ENCODE measurements around the gene RBM47.

RBM47 gene

DNA sequence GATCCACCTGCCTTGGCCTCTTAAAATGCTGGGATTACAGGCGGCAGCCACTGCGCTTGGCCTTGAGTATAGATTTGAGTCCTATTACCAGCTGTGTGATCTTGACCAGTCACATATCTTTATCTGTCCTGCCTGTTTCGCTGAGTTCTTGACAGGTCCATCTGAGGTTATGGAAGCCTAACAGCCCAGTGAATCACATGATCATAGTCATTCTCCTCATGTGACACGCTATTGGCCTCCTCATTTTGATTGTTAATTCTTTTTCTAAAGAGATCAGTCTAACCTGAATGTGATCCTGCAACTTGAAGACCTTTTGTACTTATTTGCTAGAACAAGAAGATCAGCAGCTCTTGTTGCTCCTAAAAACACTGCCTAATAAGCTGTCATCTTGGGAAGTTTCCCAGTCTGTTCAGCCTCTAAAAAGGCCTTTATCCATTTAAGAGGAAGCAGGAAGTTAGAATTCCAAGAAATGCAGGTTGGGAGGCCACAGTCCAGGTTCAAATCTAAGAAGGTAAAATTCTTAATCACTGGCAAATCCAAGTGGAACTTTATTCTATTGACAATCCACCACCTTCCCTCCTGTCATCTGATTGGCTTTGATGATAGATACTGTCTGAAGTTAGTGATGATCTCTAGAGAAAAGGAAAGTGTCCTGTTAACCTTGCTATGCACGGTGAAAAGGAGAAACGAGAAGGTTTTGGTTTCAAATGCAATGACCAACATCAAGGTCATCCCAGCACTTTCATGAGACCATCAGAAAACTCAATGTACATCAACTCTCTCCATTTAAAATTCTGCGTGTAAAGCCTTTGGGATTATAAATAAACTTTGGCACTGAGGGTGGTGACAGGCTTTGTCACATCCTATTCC, 207.6 kb downstream of the RBM47 start:
- no peak overlapping the region for H3K4me3 ChIP-seq (ENCODE audit: low read length)
- DNase-seq (ENCODE audit: low read depth): no peak
- TF ChIP-seq, protein P1, sequence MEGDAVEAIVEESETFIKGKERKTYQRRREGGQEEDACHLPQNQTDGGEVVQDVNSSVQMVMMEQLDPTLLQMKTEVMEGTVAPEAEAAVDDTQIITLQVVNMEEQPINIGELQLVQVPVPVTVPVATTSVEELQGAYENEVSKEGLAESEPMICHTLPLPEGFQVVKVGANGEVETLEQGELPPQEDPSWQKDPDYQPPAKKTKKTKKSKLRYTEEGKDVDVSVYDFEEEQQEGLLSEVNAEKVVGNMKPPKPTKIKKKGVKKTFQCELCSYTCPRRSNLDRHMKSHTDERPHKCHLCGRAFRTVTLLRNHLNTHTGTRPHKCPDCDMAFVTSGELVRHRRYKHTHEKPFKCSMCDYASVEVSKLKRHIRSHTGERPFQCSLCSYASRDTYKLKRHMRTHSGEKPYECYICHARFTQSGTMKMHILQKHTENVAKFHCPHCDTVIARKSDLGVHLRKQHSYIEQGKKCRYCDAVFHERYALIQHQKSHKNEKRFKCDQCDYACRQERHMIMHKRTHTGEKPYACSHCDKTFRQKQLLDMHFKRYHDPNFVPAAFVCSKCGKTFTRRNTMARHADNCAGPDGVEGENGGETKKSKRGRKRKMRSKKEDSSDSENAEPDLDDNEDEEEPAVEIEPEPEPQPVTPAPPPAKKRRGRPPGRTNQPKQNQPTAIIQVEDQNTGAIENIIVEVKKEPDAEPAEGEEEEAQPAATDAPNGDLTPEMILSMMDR (conservative IDR thresholded peaks at IDR 0.05; ENCODE audit: low read length): no peak

DNA sequence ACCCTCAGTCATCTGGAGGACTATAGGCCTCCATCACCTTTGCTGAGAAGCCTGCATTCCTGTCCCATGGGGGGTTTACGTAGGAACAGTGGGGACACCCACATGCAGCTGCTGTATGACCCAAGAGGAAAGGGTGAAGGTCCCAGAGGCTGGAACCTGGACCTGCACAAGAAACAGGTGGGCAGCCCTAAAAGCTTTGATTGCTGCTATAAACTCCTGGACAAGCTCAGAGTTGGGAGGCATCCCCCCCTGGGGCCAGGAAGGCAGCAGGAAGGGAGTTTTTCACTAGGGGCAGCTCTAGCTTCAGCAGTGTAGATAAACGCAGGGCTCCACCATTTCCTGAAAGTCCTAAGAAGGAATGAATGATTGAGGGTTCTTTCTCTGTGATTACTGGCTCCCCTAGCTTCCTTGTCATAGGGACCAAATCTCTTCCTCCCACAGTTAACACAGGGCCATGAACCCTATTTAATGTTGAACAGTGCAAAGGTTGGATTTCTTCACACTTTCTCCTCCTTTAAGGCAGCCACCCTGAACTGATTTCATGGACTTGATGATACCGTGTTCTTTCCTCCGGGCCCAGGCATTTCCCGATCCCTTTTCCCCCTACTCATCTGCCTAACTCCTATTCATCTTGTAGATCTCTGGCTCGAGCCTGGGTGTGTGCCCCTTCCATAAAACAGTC, 210.3 kb downstream of the RBM47 start:
- DNase-seq (ENCODE audit: low read depth): no peak
- TF ChIP-seq, protein P1 (conservative IDR thresholded peaks at IDR 0.05; ENCODE audit: low read length): no peak
- H3K4me3 ChIP-seq (ENCODE audit: low read length): no peak overlapping the region

DNA sequence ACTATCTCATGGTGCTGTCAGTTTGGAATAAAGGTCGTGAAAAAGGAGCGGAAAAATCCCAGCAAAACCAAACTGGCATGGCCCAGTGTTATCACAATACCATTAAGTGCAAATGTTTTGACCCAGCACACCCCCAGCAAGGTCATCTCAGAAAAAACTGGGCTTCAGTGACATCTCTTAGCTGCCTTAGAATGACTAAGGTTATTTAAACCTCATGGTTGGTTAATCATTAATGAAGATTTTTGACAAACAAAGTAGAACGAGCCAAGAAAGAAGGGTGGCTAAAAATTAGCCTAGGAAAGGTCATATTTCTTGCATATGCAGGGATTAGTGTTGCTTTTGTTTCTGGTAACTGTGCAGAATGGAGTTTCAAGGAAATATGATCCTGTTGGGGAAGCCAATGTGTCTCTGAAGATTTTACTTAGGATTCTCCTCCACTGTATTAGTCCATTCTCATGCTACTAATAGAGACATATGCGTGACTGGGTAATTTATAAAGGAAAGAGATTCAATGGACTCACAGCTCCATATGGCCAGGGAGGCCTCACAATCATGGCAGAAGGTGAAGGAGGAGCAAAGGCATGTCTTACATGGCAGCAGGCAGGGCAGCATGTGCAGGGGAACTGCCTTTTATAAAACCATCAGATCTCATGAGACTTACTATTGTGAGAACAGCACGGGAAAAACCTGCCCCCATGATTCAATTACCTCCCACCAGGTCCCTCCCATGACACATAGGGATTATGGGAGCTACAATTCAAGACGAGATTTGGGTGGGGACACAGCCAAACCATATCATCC, 211.0 kb downstream of the RBM47 start:
- TF ChIP-seq, protein P1 (conservative IDR thresholded peaks at IDR 0.05; ENCODE audit: low read length): no peak
- H3K4me3 ChIP-seq (ENCODE audit: low read length): no peak overlapping the region
- no peak for DNase-seq (ENCODE audit: low read depth)

DNA sequence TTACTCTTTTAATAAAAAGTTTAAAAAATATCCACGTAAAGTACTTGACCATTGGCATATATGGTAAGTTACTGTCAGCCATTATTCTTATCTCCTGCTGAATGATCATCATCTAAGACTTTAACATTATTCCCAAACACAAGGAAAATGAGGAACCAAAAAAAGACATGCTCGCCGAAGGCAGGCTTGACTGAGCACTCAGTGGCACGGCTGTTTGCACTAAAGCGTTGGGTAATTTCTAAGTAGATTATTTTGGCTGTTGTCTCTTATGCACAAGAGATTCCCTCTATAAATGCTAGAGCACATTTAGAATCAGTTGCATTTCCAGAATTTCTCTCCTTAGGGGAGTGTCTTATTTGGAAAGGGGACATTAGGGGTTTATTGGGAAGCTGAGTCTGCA, 211.7 kb downstream of the RBM47 start:
- no peak overlapping the region for H3K4me3 ChIP-seq (ENCODE audit: low read length)
- TF ChIP-seq, protein P1 (conservative IDR thresholded peaks at IDR 0.05; ENCODE audit: low read length): no peak
- DNase-seq (ENCODE audit: low read depth): no peak

DNA sequence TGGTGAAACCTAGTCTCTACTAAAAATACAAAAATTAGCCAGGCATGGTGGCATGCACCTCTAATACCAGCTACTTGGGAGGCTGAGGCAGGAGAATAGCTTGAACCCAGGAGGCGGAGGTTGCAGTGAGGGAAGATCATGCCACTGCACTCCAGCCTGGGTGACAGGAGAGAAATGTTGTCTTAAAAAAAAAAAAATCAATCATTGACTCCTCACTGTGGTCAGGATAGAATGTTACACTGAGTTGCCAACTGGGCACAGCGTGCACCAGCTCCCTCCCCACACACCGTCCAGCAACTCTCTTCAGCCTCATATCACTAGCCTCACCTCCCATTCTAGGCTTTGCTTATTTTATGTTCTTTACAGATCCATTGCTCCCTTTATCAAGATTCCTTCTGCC, 215.0 kb downstream of the RBM47 start:
- TF ChIP-seq, protein P1 (conservative IDR thresholded peaks at IDR 0.05; ENCODE audit: low read length): no peak
- DNase-seq (ENCODE audit: low read depth): no peak
- H3K4me3 ChIP-seq (ENCODE audit: low read length): no peak overlapping the region

DNA sequence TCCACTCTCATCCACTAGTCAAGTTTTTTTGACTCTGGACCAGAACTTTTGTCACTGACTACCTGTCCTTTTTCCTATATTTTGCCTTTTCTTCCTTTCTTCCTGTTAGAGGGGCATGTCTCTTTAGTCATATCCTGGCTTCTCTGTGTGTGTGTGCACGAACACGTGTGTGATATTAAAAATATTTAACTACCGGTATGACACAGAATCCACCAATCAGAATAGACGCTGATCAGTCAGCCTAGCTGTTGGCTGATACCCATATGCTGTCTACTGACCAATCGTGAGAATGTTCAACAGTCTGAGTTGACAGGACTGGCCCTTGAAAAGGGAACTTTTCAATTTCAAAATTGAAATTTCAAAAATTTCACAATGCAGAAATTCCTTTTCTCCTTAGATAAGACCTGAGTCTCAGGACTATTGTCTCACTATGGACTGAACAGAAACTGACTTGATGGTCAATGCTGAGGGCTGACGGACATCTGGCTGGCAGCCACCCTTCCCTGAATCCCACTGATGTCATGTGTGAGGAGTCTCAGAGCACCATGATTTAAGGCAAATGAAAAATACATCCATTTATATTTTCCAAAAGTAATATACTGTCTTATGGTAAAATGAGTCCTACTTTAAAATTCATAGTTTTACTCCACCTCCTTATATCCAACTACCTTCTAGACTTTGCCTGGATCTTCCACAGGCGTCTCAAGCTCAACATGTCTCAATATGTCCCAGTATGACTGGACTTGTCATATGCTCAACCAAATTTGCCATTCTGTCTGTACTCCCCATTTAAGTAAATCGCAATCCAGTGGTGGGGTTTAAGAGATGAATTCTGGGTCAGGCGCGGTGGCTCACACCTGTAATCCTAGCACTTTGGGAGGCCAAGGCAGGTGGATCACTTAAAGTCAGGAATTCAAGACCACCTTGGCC, 216.5 kb downstream of the RBM47 start:
- no peak for DNase-seq (ENCODE audit: low read depth)
- no peak overlapping the region for H3K4me3 ChIP-seq (ENCODE audit: low read length)
- TF ChIP-seq, protein P1 (conservative IDR thresholded peaks at IDR 0.05; ENCODE audit: low read length): no peak
